ENCODE data around the gene FRMPD3. TPM values are rescaled to one million over a fixed set of nuclear protein-coding genes. Genes with fewer than 3 reads are reported as not detected.

The FRMPD3 gene
- total RNA-seq: 0.32 and 0.39 TPM in 2 replicates

GRCh38 chrX:107448998-107449835 lies at the start of gene FRMPD3:
FRMPD3 (plus strand) TSS chrX:107449652; CDS start chrX:107526589, 76,937 bp downstream.

Other genes starting within 250 kb of the FRMPD3 start
- 0.22 and 0.26 TPM in 2 replicates for gene NUP62CL, start 243.2 kb upstream of the FRMPD3 start, total RNA-seq
- not detected in 2 replicates for gene DNAAF6, start 243.0 kb upstream of the FRMPD3 start, total RNA-seq
- gene PRPS1, start 178.9 kb downstream of the FRMPD3 start, total RNA-seq: 31.4 and 33.8 TPM in 2 replicates